Endothelial cell of umbilical vein (primary cell): ENCODE data around the gene PRRC2C. TPM values are rescaled to one million over a fixed set of nuclear protein-coding genes. Genes with fewer than 3 reads are reported as not detected.
A peak's percentile ranks its signal among the peaks of the same experiment; 100 is the strongest.

Source experiments
- BruUV-seq: library from RNA; stranded (reverse); fragments of 400-500 nt; replicated peaks from 2 replicates; lab custom pipeline; 2021; lab: Mats Ljungman, UMichigan
- CTCF ChIA-PET: fragments of 300-600, 350-600 bp; sonication (Branson Sonifier 250); formaldehyde crosslinking; loops from one replicate; lab custom pipeline; 2021; ENCODE audit warnings: antibody characterized with exemption, inconsistent platforms; lab: Charles Lee
- POLR2A ChIA-PET: fragments of 300-600, 350-600 bp; sonication (Branson Sonifier 250); formaldehyde crosslinking; loops from one replicate; lab custom pipeline; 2021; ENCODE audit warnings: antibody characterized with exemption, inconsistent platforms; lab: Charles Lee
- DNase-seq: peaks from one replicate; pipeline ENCODE4 v3.0.0-alpha.2; 2011; ENCODE audit warnings: low read depth, low spot score
- FAIRE-seq: peaks from 2 replicates; lab custom pipeline; 2011; peaks lifted over from hg19 to GRCh38; lab: Jason Lieb, UNC
- H2AFZ ChIP-seq: 2 replicates; pipeline ENCODE4 v1.6.0; 2012; ENCODE audit warnings: low read depth, low read length, control low read depth, inconsistent platforms
- H3K27ac ChIP-seq: 2 replicates; pipeline ENCODE4 v1.5.1; 2011; ENCODE audit warnings: low read depth, mild to moderate bottlenecking, control low read depth, low read length, moderate library complexity; ENCODE audit not compliant: insufficient read depth
- H3K27me3 ChIP-seq, 2 experiments: 2 replicates each; pipeline versions ENCODE4 v1.6.0 to v1.6.1; 2011; ENCODE audit warnings: low read length in 2 of 2, mixed read lengths in 1 of 2; ENCODE audit not compliant: control insufficient read depth in 2 of 2, insufficient read depth in 2 of 2
- H3K36me3 ChIP-seq, 2 experiments: 2 replicates in 1 of 2; 3 replicates in 1 of 2; pipeline ENCODE4 v1.5.1; 2011; ENCODE audit warnings: low read length in 2 of 2, mild to moderate bottlenecking in 1 of 2, moderate library complexity in 1 of 2; ENCODE audit not compliant: control insufficient read depth in 2 of 2, insufficient read depth in 2 of 2; ENCODE audit errors: extremely low read depth in 1 of 2
- H3K4me1 ChIP-seq: 3 replicates; pipeline ENCODE4 v1.5.1; 2011; ENCODE audit warnings: mild to moderate bottlenecking, low read length; ENCODE audit not compliant: control insufficient read depth, insufficient read depth; ENCODE audit errors: extremely low read depth
- H3K4me2 ChIP-seq: 2 replicates; pipeline ENCODE4 v1.6.1; 2011; ENCODE audit warnings: low read length, control low read depth, mixed read lengths; ENCODE audit not compliant: insufficient read depth
- H3K4me3 ChIP-seq, 3 experiments: fragments of 200-600 bp in 1 of 3; sonication (generic), shearing (Covaris generic) in 1 of 3; replicated peaks in 1 of 3; 2 replicates each; pipeline ENCODE4 v1.5.1; 2011 to 2016; ENCODE audit warnings: control low read depth in 3 of 3, low read length in 3 of 3, mild to moderate bottlenecking in 2 of 3, inconsistent platforms in 1 of 3, low read depth in 1 of 3, moderate library complexity in 1 of 3; ENCODE audit not compliant: insufficient read depth in 1 of 3
- H3K79me2 ChIP-seq: 2 replicates; pipeline ENCODE4 v1.6.0; 2012; ENCODE audit warnings: low read length, inconsistent platforms; ENCODE audit not compliant: control insufficient read depth, insufficient read depth
- H3K9ac ChIP-seq: replicated peaks from 2 replicates; pipeline ENCODE3; 2011; ENCODE audit warnings: low read length, control low read depth; ENCODE audit not compliant: insufficient read depth; ENCODE audit errors: extremely low read depth
- H3K9me1 ChIP-seq: replicated peaks from 3 replicates; pipeline ENCODE4 v1.6.0; 2011; ENCODE audit warnings: mild to moderate bottlenecking, low read length; ENCODE audit not compliant: control insufficient read depth, insufficient read depth; ENCODE audit errors: extremely low read depth
- H3K9me3 ChIP-seq: replicated peaks from 2 replicates; pipeline ENCODE4 v1.5.1; 2012; ENCODE audit warnings: low read length, inconsistent platforms; ENCODE audit not compliant: control insufficient read depth, insufficient read depth
- H4K20me1 ChIP-seq: replicated peaks from 2 replicates; pipeline ENCODE3; 2011; ENCODE audit warnings: mild to moderate bottlenecking, low read length; ENCODE audit not compliant: control insufficient read depth, insufficient read depth; ENCODE audit errors: extremely low read depth
- EZH2 ChIP-seq: IDR thresholded peaks from 2 replicates; pipeline ENCODE4 v1.6.1; 2012; ENCODE audit warnings: borderline replicate concordance, low read depth, mild to moderate bottlenecking, moderate library complexity, low read length, inconsistent platforms; ENCODE audit not compliant: severe bottlenecking
- FOS ChIP-seq: IDR thresholded peaks from 2 replicates; pipeline ENCODE4 v1.6.1; 2011; ENCODE audit warnings: mild to moderate bottlenecking, low read length, moderate library complexity, borderline replicate concordance; ENCODE audit not compliant: insufficient read depth
- GATA2 ChIP-seq: IDR thresholded peaks from 2 replicates; pipeline ENCODE4 v1.7.0; 2011; ENCODE audit warnings: low read depth, mild to moderate bottlenecking, moderate library complexity, mixed read lengths, low read length; ENCODE audit not compliant: insufficient read length, insufficient read depth
- JUN ChIP-seq: IDR thresholded peaks from 2 replicates; pipeline ENCODE4 v1.6.1; 2011; ENCODE audit warnings: borderline replicate concordance, low read depth; ENCODE audit not compliant: insufficient read length, insufficient read depth
- MYC ChIP-seq: IDR thresholded peaks from one replicate; pipeline ENCODE4 v1.6.1; 2011; ENCODE audit warnings: mild to moderate bottlenecking, low read depth, low read length
- POLR2A ChIP-seq: IDR thresholded peaks from 2 replicates; pipeline ENCODE4 v1.6.1; 2012; ENCODE audit warnings: low read depth, mild to moderate bottlenecking, control low read depth, low read length
- POLR2AphosphoS5 ChIP-seq: IDR thresholded peaks from 2 replicates; pipeline ENCODE4 v1.6.1; 2012; ENCODE audit warnings: low read depth, mild to moderate bottlenecking, control low read depth, low read length, moderate library complexity; ENCODE audit not compliant: insufficient read depth
- dilution Hi-C: fragments of 300-500 bp; cut with MboI; formaldehyde crosslinking; loops from one replicate; pipeline ENCODE4 v1.15.0; 2019; ENCODE audit warnings: low sequenced_read_pairs; ENCODE audit not compliant: extremely low pct_ligation_motif_present
- intact Hi-C: fragments of 100-400 bp; cut with micrococcal nuclease; formaldehyde crosslinking; loops from one replicate; pipeline ENCODE4 v1.10.0; 2022
- polyA plus RNA-seq, 4 experiments: library from polyadenylated mRNA; depleted of rRNA in 3 of 4; stranded (reverse) in 3 of 4; unstranded in 1 of 4; fragments of >200 nt; gene quantifications; 2 replicates each; pipeline versions ENCODE4 v1.2.1 to v1.2.3, GENCODE V29; 2011 to 2012; ENCODE audit warnings: missing spikeins in 1 of 4
- total RNA-seq: library from RNA; stranded (reverse); gene quantifications from 2 replicates; pipeline ENCODE4 v1.2.3, GENCODE V29; 2021
- TF ChIP-seq, protein P1 (sequence below), 2 donors: IDR thresholded peaks; 1 replicate in 1 of 2; 2 replicates in 1 of 2; pipeline ENCODE4 v1.5.1; 2011; ENCODE audit warnings: low read length in 2 of 2, mild to moderate bottlenecking in 2 of 2, moderate library complexity in 2 of 2, control low read depth in 1 of 2, inconsistent platforms in 1 of 2, low read depth in 1 of 2; ENCODE audit not compliant: insufficient read depth in 1 of 2; ENCODE audit errors: extremely low read depth in 1 of 2
- TF ChIP-seq, protein P2 (sequence below): IDR thresholded peaks from 2 replicates; pipeline ENCODE4 v1.6.1; 2011; ENCODE audit not compliant: insufficient read depth, insufficient read length

Gene PRRC2C
- total and polyA plus RNA-seq, 2 donors (not counting 3 experiments of a cell fraction or from before 2014, with no cell fraction given), result 65.7 to 199 TPM

DNA sequence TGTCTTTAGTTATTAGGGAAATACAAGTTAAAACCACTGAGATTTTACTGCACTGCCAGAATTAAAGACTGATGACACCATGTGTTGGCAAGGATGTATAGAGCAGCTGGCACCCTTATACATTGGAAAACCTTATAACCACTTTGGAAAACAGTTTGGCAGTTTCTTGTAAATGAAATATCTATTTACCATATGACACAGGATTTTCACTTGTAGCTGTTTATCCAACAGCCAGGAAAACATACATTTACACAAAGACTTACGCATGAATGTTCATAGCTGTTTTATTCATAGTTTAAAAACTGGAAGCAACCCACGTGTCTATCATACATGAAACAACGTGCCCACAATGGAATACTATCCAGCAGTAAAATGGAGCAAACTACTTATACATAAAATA, 45.3 kb downstream of the PRRC2C start:
- peaks cover 2% of the 10 kb centered on the region for H3K79me2 ChIP-seq
- H3K4me3 ChIP-seq, result no peak overlapping the region
- no peaks in the 10 kb centered on the region for H3K4me1 ChIP-seq
- H2AFZ ChIP-seq, result no peak overlapping the region
- no peak overlapping the region for H3K9ac ChIP-seq
- no peaks in the 10 kb centered on the region for H3K9me1 ChIP-seq
- dilution Hi-C loops (no loop called here), intact Hi-C loops (loop anchor here (5.0 kb wide), 1 partner anchor 57 kb away; no protein-coding TSS in a partner anchor)
- no peak for FAIRE-seq
- no peak overlapping the region for H3K4me2 ChIP-seq
- no peaks in the 10 kb centered on the region for H3K9me3 ChIP-seq
- CTCF ChIA-PET, result interaction anchor here (0.9 to 1.9 kb wide), 2 partner anchors 16 to 36 kb away, joined by 3 to 4 read pairs; no protein-coding TSS in a partner anchor
- H3K36me3 ChIP-seq, result peaks cover 16 to 30% of the 10 kb centered on the region in 2 experiments
- no peaks in the 10 kb centered on the region for H4K20me1 ChIP-seq
- DNase-seq, result no peak
- POLR2A ChIA-PET, result no interaction called here
- no peaks in the 10 kb centered on the region for H3K27me3 ChIP-seq
- no peak overlapping the region for H3K27ac ChIP-seq
- no TSS peak for BruUV-seq
- TF ChIP-seq, protein P1, sequence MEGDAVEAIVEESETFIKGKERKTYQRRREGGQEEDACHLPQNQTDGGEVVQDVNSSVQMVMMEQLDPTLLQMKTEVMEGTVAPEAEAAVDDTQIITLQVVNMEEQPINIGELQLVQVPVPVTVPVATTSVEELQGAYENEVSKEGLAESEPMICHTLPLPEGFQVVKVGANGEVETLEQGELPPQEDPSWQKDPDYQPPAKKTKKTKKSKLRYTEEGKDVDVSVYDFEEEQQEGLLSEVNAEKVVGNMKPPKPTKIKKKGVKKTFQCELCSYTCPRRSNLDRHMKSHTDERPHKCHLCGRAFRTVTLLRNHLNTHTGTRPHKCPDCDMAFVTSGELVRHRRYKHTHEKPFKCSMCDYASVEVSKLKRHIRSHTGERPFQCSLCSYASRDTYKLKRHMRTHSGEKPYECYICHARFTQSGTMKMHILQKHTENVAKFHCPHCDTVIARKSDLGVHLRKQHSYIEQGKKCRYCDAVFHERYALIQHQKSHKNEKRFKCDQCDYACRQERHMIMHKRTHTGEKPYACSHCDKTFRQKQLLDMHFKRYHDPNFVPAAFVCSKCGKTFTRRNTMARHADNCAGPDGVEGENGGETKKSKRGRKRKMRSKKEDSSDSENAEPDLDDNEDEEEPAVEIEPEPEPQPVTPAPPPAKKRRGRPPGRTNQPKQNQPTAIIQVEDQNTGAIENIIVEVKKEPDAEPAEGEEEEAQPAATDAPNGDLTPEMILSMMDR (IDR thresholded peaks at IDR 0.05; ENCODE audit: extremely low read depth in 1 of 2, insufficient read depth in 1 of 2, low read depth in 1 of 2, low read length in 2 of 2), result no peak
- TF ChIP-seq MYC, result no peak
- TF ChIP-seq POLR2AphosphoS5, result no peak
- TF ChIP-seq FOS, result no peak

DNA sequence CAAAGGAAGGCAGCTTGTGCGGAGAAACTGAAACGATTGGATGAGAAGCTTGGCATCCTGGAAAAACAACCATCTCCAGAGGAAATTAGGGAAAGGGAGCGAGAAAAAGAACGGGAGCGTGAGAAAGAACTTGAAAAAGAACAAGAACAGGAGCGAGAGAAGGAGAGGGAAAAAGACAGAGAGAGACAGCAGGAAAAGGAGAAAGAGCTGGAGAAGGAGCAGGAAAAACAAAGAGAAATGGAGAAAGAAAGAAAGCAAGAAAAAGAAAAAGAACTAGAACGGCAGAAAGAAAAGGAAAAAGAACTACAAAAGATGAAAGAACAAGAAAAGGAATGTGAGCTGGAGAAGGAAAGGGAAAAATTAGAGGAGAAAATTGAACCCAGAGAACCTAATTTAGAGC, 47.2 kb downstream of the PRRC2C start:
- no peaks in the 10 kb centered on the region for H4K20me1 ChIP-seq
- H3K27ac ChIP-seq, result no peak overlapping the region
- H3K9me1 ChIP-seq, result no peaks in the 10 kb centered on the region
- H3K36me3 ChIP-seq, result peaks cover 19 to 40% of the 10 kb centered on the region in 2 experiments
- no peak for FAIRE-seq
- POLR2A ChIA-PET, result no interaction called here
- no peak overlapping the region for H3K4me3 ChIP-seq
- TF ChIP-seq, protein P2, sequence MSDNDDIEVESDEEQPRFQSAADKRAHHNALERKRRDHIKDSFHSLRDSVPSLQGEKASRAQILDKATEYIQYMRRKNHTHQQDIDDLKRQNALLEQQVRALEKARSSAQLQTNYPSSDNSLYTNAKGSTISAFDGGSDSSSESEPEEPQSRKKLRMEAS, result no peak
- TF ChIP-seq, protein P1 (IDR thresholded peaks at IDR 0.05; ENCODE audit: extremely low read depth in 1 of 2, insufficient read depth in 1 of 2, low read depth in 1 of 2, low read length in 2 of 2), result no peak
- TF ChIP-seq POLR2AphosphoS5 (no peak), POLR2A (no peak), FOS (no peak), EZH2 (no peak), GATA2 (no peak), MYC (no peak), JUN (no peak)
- no peak overlapping the region for H3K4me2 ChIP-seq
- TSS peak; percentile 59 for BruUV-seq
- dilution Hi-C loops, result no loop called here
- H2AFZ ChIP-seq, result no peak overlapping the region
- no peaks in the 10 kb centered on the region for H3K27me3 ChIP-seq
- no peak for DNase-seq
- no peaks in the 10 kb centered on the region for H3K9me3 ChIP-seq
- no peak overlapping the region for H3K9ac ChIP-seq
- CTCF ChIA-PET, result interaction anchor here (1.0 to 1.3 kb wide), 3 partner anchors 9 to 47 kb away, joined by 3 to 5 read pairs (median 3); partner anchors contain the start of gene PRRC2C
- no peaks in the 10 kb centered on the region for H3K4me1 ChIP-seq
- intact Hi-C loops, result loop anchor here (5.0 kb wide), 1 partner anchor 55 kb away; no protein-coding TSS in a partner anchor
- peaks cover 3% of the 10 kb centered on the region for H3K79me2 ChIP-seq
